GM12873 (cell line): ENCODE measurements around the gene C1QBP.

ENCODE experiments used
- TF ChIP-seq, protein P1 (sequence below): IDR thresholded peaks from 2 replicates; pipeline ENCODE4 v1.5.1; 2012; ENCODE audit warnings: low read depth, mild to moderate bottlenecking, moderate library complexity, low read length, control low read depth; ENCODE audit not compliant: insufficient read depth; ENCODE audit errors: missing control alignments

The C1QBP gene

GRCh38 chr17:5418858-5419355 is 20.0 kb downstream of the C1QBP start:
- TF ChIP-seq, protein P1, sequence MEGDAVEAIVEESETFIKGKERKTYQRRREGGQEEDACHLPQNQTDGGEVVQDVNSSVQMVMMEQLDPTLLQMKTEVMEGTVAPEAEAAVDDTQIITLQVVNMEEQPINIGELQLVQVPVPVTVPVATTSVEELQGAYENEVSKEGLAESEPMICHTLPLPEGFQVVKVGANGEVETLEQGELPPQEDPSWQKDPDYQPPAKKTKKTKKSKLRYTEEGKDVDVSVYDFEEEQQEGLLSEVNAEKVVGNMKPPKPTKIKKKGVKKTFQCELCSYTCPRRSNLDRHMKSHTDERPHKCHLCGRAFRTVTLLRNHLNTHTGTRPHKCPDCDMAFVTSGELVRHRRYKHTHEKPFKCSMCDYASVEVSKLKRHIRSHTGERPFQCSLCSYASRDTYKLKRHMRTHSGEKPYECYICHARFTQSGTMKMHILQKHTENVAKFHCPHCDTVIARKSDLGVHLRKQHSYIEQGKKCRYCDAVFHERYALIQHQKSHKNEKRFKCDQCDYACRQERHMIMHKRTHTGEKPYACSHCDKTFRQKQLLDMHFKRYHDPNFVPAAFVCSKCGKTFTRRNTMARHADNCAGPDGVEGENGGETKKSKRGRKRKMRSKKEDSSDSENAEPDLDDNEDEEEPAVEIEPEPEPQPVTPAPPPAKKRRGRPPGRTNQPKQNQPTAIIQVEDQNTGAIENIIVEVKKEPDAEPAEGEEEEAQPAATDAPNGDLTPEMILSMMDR, result no peak

- TF ChIP-seq, protein P1, result no peak
Observed at GRCh38 chr17:5416901-5417300, 22.1 kb downstream of the C1QBP start.

DNA sequence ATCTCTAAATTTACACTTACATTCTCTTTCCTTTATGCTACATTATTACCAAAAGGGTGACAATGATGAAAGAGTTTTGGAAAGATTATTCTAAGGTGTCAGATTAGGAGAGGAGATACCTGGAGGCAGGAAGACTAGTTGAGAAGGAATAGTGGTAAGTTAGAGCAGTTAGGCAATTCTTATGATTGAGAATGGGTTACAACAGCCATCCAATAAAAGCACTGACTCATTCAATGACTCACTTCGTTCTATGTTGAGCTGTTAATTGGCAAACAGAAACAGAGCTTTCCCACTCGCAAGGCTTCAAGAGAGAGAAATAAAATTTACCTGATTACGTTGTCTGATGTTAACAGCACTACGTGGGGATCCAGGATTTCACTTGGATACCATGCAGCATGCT is 25.3 kb downstream of the C1QBP start:
- TF ChIP-seq, protein P1, result no peak

GRCh38 chr17:5410594-5411272 is 28.2 kb downstream of the C1QBP start:
- TF ChIP-seq, protein P1, result no peak

GRCh38 chr17:5408186-5408585 is 30.8 kb downstream of the C1QBP start:
- TF ChIP-seq, protein P1, result no peak

- TF ChIP-seq, protein P1, result no peak
Observed at GRCh38 chr17:5405400-5405799, 33.6 kb downstream of the C1QBP start.

GRCh38 chr17:5399767-5400166 is 39.2 kb downstream of the C1QBP start:
- TF ChIP-seq, protein P1, result no peak
